Heart right ventricle (tissue), 16 donors: ENCODE results near the gene PEX14. TPM values are rescaled to one million over a fixed set of nuclear protein-coding genes. Genes with fewer than 3 reads are reported as not detected.

Source experiments
- ATAC-seq, 8 donors: fragments of 200-7000 bp; cut with Tn5 transposase; one replicate each; pipeline ENCODE4 v1.9.1; 2020; ENCODE audit warnings: mild to moderate bottlenecking in 8 of 8, moderate library complexity in 8 of 8, moderate number of reproducible peaks in 1 of 8
- DNase-seq, 2 donors: peaks; one replicate each; pipeline ENCODE4 v3.0.0-alpha.2; 2020
- H3K27ac ChIP-seq, 10 donors: fragments of 200-600 bp; sonication (generic) in 2 of 10; one replicate each; pipeline versions ENCODE4 v1.5.0 to v1.8.0; 2020 to 2022; ENCODE audit warnings: mild to moderate bottlenecking in 3 of 10
- H3K27me3 ChIP-seq, 7 donors: fragments of 200-600 bp; one replicate each; pipeline ENCODE4 v1.8.0; 2021 to 2022; ENCODE audit warnings: mild to moderate bottlenecking in 2 of 7
- H3K36me3 ChIP-seq, 9 donors: fragments of 200-600 bp; sonication (generic) in 1 of 9; one replicate each; pipeline versions ENCODE4 v1.5.0 to v1.8.0; 2020 to 2022; ENCODE audit warnings: mild to moderate bottlenecking in 2 of 9
- H3K4me1 ChIP-seq, 9 donors: fragments of 200-600 bp; sonication (generic) in 1 of 9; one replicate each; pipeline versions ENCODE4 v1.5.0 to v1.8.0; 2020 to 2022; ENCODE audit warnings: mild to moderate bottlenecking in 4 of 9
- H3K4me3 ChIP-seq, 10 donors: fragments of 200-600 bp; sonication (generic) in 2 of 10; one replicate each; pipeline versions ENCODE4 v1.5.0 to v1.8.0; 2020 to 2022; ENCODE audit warnings: mild to moderate bottlenecking in 7 of 10, moderate library complexity in 2 of 10
- H3K9me3 ChIP-seq, 11 donors: fragments of 200-600 bp in 10 of 11; sonication (generic) in 2 of 11; one replicate each; pipeline versions ENCODE4 v1.5.0 to v1.8.0; 2013 to 2022; ENCODE audit warnings: mild to moderate bottlenecking in 2 of 11, control low read depth in 1 of 11, moderate library complexity in 1 of 11
- WGBS, 2 donors: extraction: QIAGEN DNeasy Blood & Tissue Kit; methylation state at CpG; one replicate each; pipeline ENCODE4 v1.1.7; 2013; ENCODE audit warnings: inconsistent platforms in 1 of 2; 5-methylcytosine and 5-hydroxymethylcytosine counted together
- intact Hi-C, 10 donors: fragments of 100-400 bp; cut with DNase I; formaldehyde crosslinking; loops; one replicate each; pipeline versions ENCODE4 v1.11.1 to v1.14.2; 2022
- polyA plus RNA-seq, 2 donors: library from polyadenylated mRNA; stranded (reverse); fragments of 200-250 nt; gene quantifications; one replicate each; pipeline ENCODE4 v1.2.3, GENCODE V29; 2013
- total RNA-seq, 10 donors: library from RNA; stranded (reverse); fragmentation: NEBNext Ultra II Directional in 3 of 10; extraction: Animal tissue kit (Norgen Biotek cat#: 25700) in 3 of 10; gene quantifications; one replicate each; pipeline versions ENCODE4 v1.2.1 to v1.2.4, GENCODE V29; 2021 to 2023
- TF ChIP-seq, protein P1 (sequence below), 9 donors: fragments of 200-600 bp; sonication (generic) in 2 of 9; IDR thresholded peaks; one replicate each; pipeline versions ENCODE4 v1.5.0 to v1.8.0; 2021 to 2022; ENCODE audit warnings: antibody characterized with exemption in 9 of 9, mild to moderate bottlenecking in 5 of 9, moderate library complexity in 1 of 9
- donor health status: Arrhythmogenic right ventricular cardiomyopathy.
- donor health status: ischemic (EF 13 %, LVEDD 7.1; RV severe dilation, severe dysfunction).
- donor health status: healthy with polysubstance abuse.
- donor health status: DM: no; HTN: yes; CAD: no.
- donor health status: DM: no; HTN: no; CAD: no.
- donor health status: ischemic (EF 25% LVEDD 6.9; RV normal size, moderate dysfunction).
- donor health status: ischemic (EF 25% LVEDD 5.7; RV mildly dilated, moderate dysfunction).
- donor health status: healthy.
- donor health status: DM: yes; HTN: yes; CAD: no.
- donor health status: Ischemic cardiomyopathy.
- donor health status: ischemic (EF 35%, LVEDD 5.7; RV mildly dilated, moderate dysfunction).
- donor health status: nonischemic (EF 11% LVEDD 7.7; RV severe dilation, severe dysfunction).
- donor health status: DM: yes; HTN: yes; CAD: no.
- donor health status: PGD.
- donor health status: ischemic (EF 29% LVEDD 5.4; RV normal size, mild dysfunction).
- donor health status: nonischemic (EF 23%, LVEDD 6.1; RV moderate dilation, normal function).

The PEX14 gene
- total and polyA plus RNA-seq, 12 donors, result 17.1 to 31.9 (median 21.1) TPM

DNA sequence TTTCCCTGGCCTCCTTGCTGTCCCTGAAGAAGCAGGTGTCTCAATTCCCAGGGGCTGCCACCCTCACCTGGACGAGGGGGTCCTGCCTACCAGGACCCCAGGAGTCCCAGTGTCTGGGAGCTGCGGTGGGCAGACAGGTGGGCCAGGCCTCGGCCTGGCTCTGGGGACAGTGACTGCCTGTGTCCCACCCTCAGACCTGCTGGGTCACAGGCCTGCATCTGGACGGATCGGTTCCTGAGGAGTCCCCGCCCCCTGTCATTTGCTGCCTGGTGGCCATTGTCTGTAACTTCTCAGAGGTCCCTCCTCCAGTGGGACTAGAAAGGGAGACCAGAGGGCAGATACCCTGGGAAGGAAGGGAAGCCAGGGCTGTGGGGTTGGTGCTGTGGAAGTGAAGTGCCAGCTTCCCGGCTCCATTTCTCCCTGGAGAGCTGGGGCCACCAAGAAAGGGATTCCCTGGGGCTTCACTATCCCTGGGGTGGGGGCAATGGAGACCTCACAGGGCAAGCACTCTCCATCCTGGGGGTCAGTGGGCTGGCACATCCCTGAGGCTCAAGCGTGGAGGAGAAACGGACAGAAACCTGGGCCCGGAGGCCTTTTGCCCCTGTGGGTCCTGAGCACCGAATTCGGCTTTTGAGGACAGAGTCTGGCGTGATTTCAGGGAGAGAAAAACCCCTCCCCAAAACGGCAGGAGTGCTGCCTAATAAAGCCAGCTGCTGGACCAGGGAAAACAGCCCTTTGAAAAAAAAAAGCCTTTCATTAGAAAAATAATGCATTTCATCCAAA is 157.3 kb downstream of the PEX14 start:
- peaks cover 0 to 36% (median 25%) of the 10 kb centered on the region in 9 donors for H3K4me1 ChIP-seq
- intact Hi-C loops, result loop anchor here in 1 of 10 donors (10.0 kb wide), 1 partner anchor 107 kb away; no protein-coding TSS in a partner anchor
- H3K9me3 ChIP-seq, result no peaks in the 10 kb centered on the region
- H3K27ac ChIP-seq, result peak overlapping the region in 2 of 10 donors; percentile 8 to 31
- 74 to 76% methylated on average over 14 of the region's 14 CpGs for WGBS, 2 donors
- TF ChIP-seq, protein P1, sequence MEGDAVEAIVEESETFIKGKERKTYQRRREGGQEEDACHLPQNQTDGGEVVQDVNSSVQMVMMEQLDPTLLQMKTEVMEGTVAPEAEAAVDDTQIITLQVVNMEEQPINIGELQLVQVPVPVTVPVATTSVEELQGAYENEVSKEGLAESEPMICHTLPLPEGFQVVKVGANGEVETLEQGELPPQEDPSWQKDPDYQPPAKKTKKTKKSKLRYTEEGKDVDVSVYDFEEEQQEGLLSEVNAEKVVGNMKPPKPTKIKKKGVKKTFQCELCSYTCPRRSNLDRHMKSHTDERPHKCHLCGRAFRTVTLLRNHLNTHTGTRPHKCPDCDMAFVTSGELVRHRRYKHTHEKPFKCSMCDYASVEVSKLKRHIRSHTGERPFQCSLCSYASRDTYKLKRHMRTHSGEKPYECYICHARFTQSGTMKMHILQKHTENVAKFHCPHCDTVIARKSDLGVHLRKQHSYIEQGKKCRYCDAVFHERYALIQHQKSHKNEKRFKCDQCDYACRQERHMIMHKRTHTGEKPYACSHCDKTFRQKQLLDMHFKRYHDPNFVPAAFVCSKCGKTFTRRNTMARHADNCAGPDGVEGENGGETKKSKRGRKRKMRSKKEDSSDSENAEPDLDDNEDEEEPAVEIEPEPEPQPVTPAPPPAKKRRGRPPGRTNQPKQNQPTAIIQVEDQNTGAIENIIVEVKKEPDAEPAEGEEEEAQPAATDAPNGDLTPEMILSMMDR (IDR thresholded peaks at IDR 0.05), result no peak
- peaks cover 0 to 35% (median 0%) of the 10 kb centered on the region in 9 donors for H3K36me3 ChIP-seq
- DNase-seq (no peak), ATAC-seq (no peak)
- H3K27me3 ChIP-seq, result peaks cover 0 to under 1% (median 0%) of the 10 kb centered on the region in 7 donors
- no peak overlapping the region for H3K4me3 ChIP-seq

- peaks cover 0 to 34% (median 0%) of the 10 kb centered on the region in 9 donors for H3K36me3 ChIP-seq
- intact Hi-C loops, result loop anchor here in 1 of 10 donors (10.0 kb wide), 1 partner anchor 108 kb away; no protein-coding TSS in a partner anchor
- H3K4me1 ChIP-seq, result peaks cover 0 to 36% (median 25%) of the 10 kb centered on the region in 9 donors
- WGBS, 2 donors, result 79 to 83% methylated on average over 14 of the region's 14 CpGs
- H3K4me3 ChIP-seq, result no peak overlapping the region
- peak overlapping the region in 2 of 10 donors; percentile 7 to 31 for H3K27ac ChIP-seq
- no peak for DNase-seq
- TF ChIP-seq, protein P1 (IDR thresholded peaks at IDR 0.05), result no peak
- no peak for ATAC-seq
- no peaks in the 10 kb centered on the region for H3K9me3 ChIP-seq
- peaks cover 0 to 7% (median 0%) of the 10 kb centered on the region in 7 donors for H3K27me3 ChIP-seq
Measured at GRCh38 chr1:10632691-10633090, 157.9 kb downstream of the PEX14 start.

DNA sequence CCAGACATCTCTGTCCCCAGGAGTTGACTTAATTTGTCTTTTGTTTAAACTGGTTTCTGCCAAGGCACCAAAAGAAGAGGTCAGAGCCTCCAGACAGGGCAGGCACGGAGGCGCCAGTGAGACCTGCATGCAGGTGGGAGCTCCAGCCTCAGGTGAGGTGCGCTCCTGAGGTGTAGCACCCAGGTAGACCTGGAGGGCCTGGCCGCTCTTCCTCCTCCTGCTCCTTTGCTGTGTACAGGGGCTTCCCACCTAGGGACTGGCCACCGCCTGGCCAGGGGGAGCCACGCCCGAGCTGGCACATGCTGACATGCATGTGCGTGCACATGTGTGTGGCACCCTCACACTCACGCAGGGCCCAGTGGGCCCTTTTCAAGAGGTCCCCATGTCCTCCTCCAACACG is 158.7 kb downstream of the PEX14 start:
- peaks cover 0 to 15% (median 0%) of the 10 kb centered on the region in 7 donors for H3K27me3 ChIP-seq
- intact Hi-C loops, result loop anchor here in 1 of 10 donors (10.0 kb wide), 1 partner anchor 109 kb away; no protein-coding TSS in a partner anchor
- TF ChIP-seq, protein P1 (IDR thresholded peaks at IDR 0.05), result no peak
- DNase-seq (no peak), ATAC-seq (no peak)
- H3K4me1 ChIP-seq, result peaks cover 3 to 37% (median 24%) of the 10 kb centered on the region in 9 donors
- WGBS, 2 donors, result 99 to 100% methylated on average over 10 of the region's 10 CpGs
- H3K4me3 ChIP-seq, result no peak overlapping the region
- H3K9me3 ChIP-seq, result no peaks in the 10 kb centered on the region
- H3K27ac ChIP-seq, result no peak overlapping the region
- H3K36me3 ChIP-seq, result peaks cover 0 to 40% (median 0%) of the 10 kb centered on the region in 9 donors

GRCh38 chr1:10634075-10634427 is 159.3 kb downstream of the PEX14 start:
- ATAC-seq (no peak), DNase-seq (no peak)
- peaks cover 3 to 31% (median 17%) of the 10 kb centered on the region in 9 donors for H3K4me1 ChIP-seq
- H3K36me3 ChIP-seq, result peaks cover 0 to 41% (median 0%) of the 10 kb centered on the region in 9 donors
- TF ChIP-seq, protein P1 (IDR thresholded peaks at IDR 0.05), result no peak
- WGBS, 2 donors, result 90% methylated on average over 8 of the region's 8 CpGs
- H3K4me3 ChIP-seq, result no peak overlapping the region
- peaks cover 0 to 17% (median 0%) of the 10 kb centered on the region in 7 donors for H3K27me3 ChIP-seq
- intact Hi-C loops, result loop anchor here in 1 of 10 donors (10.0 kb wide), 1 partner anchor 109 kb away; no protein-coding TSS in a partner anchor
- H3K27ac ChIP-seq, result peak overlapping the region in 3 of 10 donors; percentile 36 to 60 (median 47)
- no peaks in the 10 kb centered on the region for H3K9me3 ChIP-seq
